GM19043 (cell line): ENCODE measurements around the gene COG2.

ENCODE experiments used
- ATAC-seq: cut with Tn5 transposase; IDR thresholded peaks from one replicate; pipeline ENCODE4 v1.9.1; 2021; ENCODE audit warnings: low read depth; ENCODE audit not compliant: unreplicated experiment

COG2 gene

GRCh38 chr1:230668227-230668626 is 25.9 kb downstream of the COG2 start:
- no peak for ATAC-seq

- ATAC-seq, result no peak
These were observed 27.3 kb downstream of the COG2 start for GRCh38 chr1:230669543-230669942.

- no peak for ATAC-seq
These were observed 32.3 kb downstream of the COG2 start for GRCh38 chr1:230674581-230674980.

- no peak for ATAC-seq
These were observed 34.9 kb downstream of the COG2 start for GRCh38 chr1:230677200-230677599.

- no peak for ATAC-seq
These were observed 36.9 kb downstream of the COG2 start for GRCh38 chr1:230679192-230679591.

- no peak for ATAC-seq
These were observed 37.5 kb downstream of the COG2 start for GRCh38 chr1:230679825-230680224.

- no peak for ATAC-seq
These were observed 38.2 kb downstream of the COG2 start for GRCh38 chr1:230680300-230681025.

GRCh38 chr1:230681599-230681998 is 39.3 kb downstream of the COG2 start:
- no peak for ATAC-seq

- ATAC-seq, result no peak
These were observed 40.0 kb downstream of the COG2 start for GRCh38 chr1:230682274-230682673.

GRCh38 chr1:230682882-230683610 is 40.8 kb downstream of the COG2 start:
- no peak for ATAC-seq

GRCh38 chr1:230684146-230684545 is 41.9 kb downstream of the COG2 start:
- no peak for ATAC-seq

GRCh38 chr1:230684998-230685397 is 42.7 kb downstream of the COG2 start:
- no peak for ATAC-seq

GRCh38 chr1:230686747-230687146 is 44.5 kb downstream of the COG2 start:
- ATAC-seq, result no peak

- no peak for ATAC-seq
These were observed 47.8 kb downstream of the COG2 start for GRCh38 chr1:230690101-230690500.

GRCh38 chr1:230691615-230692014 is 49.3 kb downstream of the COG2 start:
- no peak for ATAC-seq

- no peak for ATAC-seq
These were observed 50.9 kb downstream of the COG2 start for GRCh38 chr1:230693221-230693620.

- no peak for ATAC-seq
These were observed 51.5 kb downstream of the COG2 start for GRCh38 chr1:230693777-230694176.

GRCh38 chr1:230694464-230694863 is 52.2 kb downstream of the COG2 start:
- no peak for ATAC-seq

GRCh38 chr1:230694991-230695390 is 52.7 kb downstream of the COG2 start:
- ATAC-seq, result no peak

GRCh38 chr1:230696218-230696617 is 53.9 kb downstream of the COG2 start:
- ATAC-seq, result no peak

- no peak for ATAC-seq
These were observed 54.6 kb downstream of the COG2 start for GRCh38 chr1:230696722-230697437.
